Measurements from ENCODE around the gene C1orf105. TPM values are rescaled to one million over a fixed set of nuclear protein-coding genes. Genes with fewer than 3 reads are reported as not detected.
"Not testable (repeated sequence)": the region's sequence is repeated elsewhere in the genome, so short reads cannot be mapped to it uniquely, and the experiment has no call there.

Gene C1orf105, protein sequence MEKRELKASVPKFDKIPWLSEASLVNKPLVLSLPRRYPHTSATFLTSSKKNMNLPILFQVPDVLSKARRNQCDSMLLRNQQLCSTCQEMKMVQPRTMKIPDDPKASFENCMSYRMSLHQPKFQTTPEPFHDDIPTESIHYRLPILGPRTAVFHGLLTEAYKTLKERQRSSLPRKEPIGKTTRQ
- total RNA-seq: not detected
- polyA plus RNA-seq: under 1 TPM in 1 of 3 donors, not detected in 2; 0.37 TPM
- long read RNA-seq, donor 1: 0 reads
- long read RNA-seq, donor 2, partial matches to known transcripts: 0 of 18 reads
- long read RNA-seq, donor 2, other reads (novel, unspliced or antisense): 18 of 18 reads
- long read RNA-seq, donor 3: 0 reads
- long read RNA-seq, donor 4: 0 reads
- long read RNA-seq, donor 5: 0 reads
- long read RNA-seq, donor 6: 0 reads
- long read RNA-seq, donor 7: 0 reads
- long read RNA-seq, donor 8: 0 reads
- long read RNA-seq, donor 9: 0 reads
- long read RNA-seq, donor 10: 0 reads

DNA sequence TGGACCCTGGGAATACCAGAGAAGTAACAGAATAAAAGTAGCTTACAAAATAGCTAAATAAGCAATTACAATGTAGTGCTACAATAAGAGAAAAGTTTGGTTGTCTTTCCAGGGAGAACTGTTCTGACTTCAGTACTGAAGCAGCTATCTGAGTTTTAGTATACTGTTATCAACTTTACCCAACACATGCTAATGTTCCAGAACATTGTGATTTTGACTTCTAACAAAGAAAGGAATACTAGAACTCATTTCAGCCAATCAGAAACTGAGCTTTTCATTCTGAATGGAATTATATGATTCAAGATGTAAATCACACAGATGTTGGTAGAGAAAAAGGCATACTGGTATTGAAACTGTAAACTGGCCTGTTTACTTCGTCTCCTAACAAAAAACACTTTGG lies at the start of gene C1orf105:
TSS of gene C1orf105 (plus strand) at position 301 of the 400 bp plus-strand sequence. CDS start 201 bp downstream, outside the sequence.
- TF ChIP-seq POLR2AphosphoS5 (IDR thresholded peaks at IDR 0.05): no peak
- TF ChIP-seq, protein P1, sequence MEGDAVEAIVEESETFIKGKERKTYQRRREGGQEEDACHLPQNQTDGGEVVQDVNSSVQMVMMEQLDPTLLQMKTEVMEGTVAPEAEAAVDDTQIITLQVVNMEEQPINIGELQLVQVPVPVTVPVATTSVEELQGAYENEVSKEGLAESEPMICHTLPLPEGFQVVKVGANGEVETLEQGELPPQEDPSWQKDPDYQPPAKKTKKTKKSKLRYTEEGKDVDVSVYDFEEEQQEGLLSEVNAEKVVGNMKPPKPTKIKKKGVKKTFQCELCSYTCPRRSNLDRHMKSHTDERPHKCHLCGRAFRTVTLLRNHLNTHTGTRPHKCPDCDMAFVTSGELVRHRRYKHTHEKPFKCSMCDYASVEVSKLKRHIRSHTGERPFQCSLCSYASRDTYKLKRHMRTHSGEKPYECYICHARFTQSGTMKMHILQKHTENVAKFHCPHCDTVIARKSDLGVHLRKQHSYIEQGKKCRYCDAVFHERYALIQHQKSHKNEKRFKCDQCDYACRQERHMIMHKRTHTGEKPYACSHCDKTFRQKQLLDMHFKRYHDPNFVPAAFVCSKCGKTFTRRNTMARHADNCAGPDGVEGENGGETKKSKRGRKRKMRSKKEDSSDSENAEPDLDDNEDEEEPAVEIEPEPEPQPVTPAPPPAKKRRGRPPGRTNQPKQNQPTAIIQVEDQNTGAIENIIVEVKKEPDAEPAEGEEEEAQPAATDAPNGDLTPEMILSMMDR (IDR thresholded peaks at IDR 0.05): no peak
- TF ChIP-seq EP300 (IDR thresholded peaks at IDR 0.05): no peak
- Histone ChIP-seq H3K9me3 (no peaks in the 10 kb centered on the region), H3K27ac (no peak within 1 kb of the TSS), H3K36me3 (no peaks in the 10 kb centered on the region), H3K4me1 (peaks cover 0 to 5% (median 0%) of the 10 kb centered on the region in 4 donors), H3K4me3 (no peak within 1 kb of the TSS), H3K27me3 (no peaks in the 10 kb centered on the region)
- no peak for DNase-seq
- 87 to 96% (median 92%) methylated on average over 1 of the region's 1 CpG for WGBS, 5 donors
- intact Hi-C loops (cut with DNase I; ENCODE audit: low total_unique reads): no loop called here

GRCh38 chr1:172371646-172372045 lies 48.8 kb upstream of the C1orf105 start:
- intact Hi-C loops (cut with DNase I; ENCODE audit: low total_unique reads); H3K27me3 ChIP-seq; H3K36me3 ChIP-seq; H3K4me3 ChIP-seq; H3K4me1 ChIP-seq; DNase-seq; H3K27ac ChIP-seq: not testable (repeated sequence)
- WGBS, 5 donors: 97 to 100% (median 100%) methylated on average over 1 to 3 of the region's 3 CpGs
- H3K9me3 ChIP-seq: peaks cover 0 to 14% (median 3%) of the 10 kb centered on the region in 4 donors

DNA sequence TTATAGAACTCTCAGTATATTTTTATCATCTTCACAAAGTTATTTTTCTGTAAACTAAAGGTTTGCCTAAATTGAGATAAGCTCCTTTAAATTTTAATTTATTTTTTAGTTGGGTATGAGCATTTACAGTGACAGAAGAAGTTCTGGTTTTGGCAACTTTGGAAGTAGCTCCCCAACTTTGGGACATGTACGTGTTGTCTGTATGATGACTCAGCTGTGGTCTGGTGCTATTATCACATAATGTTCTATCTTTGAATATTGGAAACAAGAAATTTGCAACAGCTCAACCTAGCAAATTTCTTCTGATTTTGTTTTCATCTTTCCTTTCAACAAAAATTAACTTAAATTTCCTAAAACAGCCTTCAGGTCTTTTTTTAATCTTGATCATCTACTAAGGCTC lies 46.6 kb upstream of the C1orf105 start:
- intact Hi-C loops (cut with DNase I; ENCODE audit: low total_unique reads): no loop called here
- Histone ChIP-seq H3K4me1 (no peaks in the 10 kb centered on the region), H3K36me3 (no peaks in the 10 kb centered on the region), H3K9me3 (no peaks in the 10 kb centered on the region), H3K27me3 (no peaks in the 10 kb centered on the region), H3K4me3 (no peak overlapping the region), H3K27ac (no peak overlapping the region)
- TF ChIP-seq POLR2A (IDR thresholded peaks at IDR 0.05) (no peak), EP300 (IDR thresholded peaks at IDR 0.05) (no peak), POLR2AphosphoS5 (IDR thresholded peaks at IDR 0.05) (no peak)
- TF ChIP-seq, protein P1 (IDR thresholded peaks at IDR 0.05): no peak
- no peak for DNase-seq
- WGBS, 5 donors: 62 to 88% (median 76%) methylated on average over 1 of the region's 1 CpG

GRCh38 chr1:172375211-172375631 lies 45.3 kb upstream of the C1orf105 start:
- intact Hi-C loops (cut with DNase I; ENCODE audit: low total_unique reads): no loop called here

More at GRCh38 chr1:172375211-172375631, 45.3 kb upstream of the C1orf105 start:
- H3K9me3 ChIP-seq: no peaks in the 10 kb centered on the region
- TF ChIP-seq POLR2AphosphoS5 (IDR thresholded peaks at IDR 0.05): no peak
- no peak for TF ChIP-seq POLR2A (IDR thresholded peaks at IDR 0.05)
- TF ChIP-seq, protein P1 (IDR thresholded peaks at IDR 0.05): no peak
- no peak for TF ChIP-seq EP300 (IDR thresholded peaks at IDR 0.05)
- H3K4me1 ChIP-seq: no peaks in the 10 kb centered on the region
- H3K4me3 ChIP-seq: no peak overlapping the region
- H3K36me3 ChIP-seq: no peaks in the 10 kb centered on the region
- 63 to 77% (median 75%) methylated on average over 2 of the region's 2 CpGs for WGBS, 5 donors
- no peaks in the 10 kb centered on the region for H3K27me3 ChIP-seq
- DNase-seq: no peak
- H3K27ac ChIP-seq: no peak overlapping the region
